NCI-H1105 treated with DMSO at 0.1 percent for 48 hours (cell line): ENCODE results near the gene LPAR5.

Experiments used
- DNase-seq: peaks from one replicate; lab custom pipeline; 2025; lab: John Stamatoyannopoulos, UW

Gene LPAR5

DNA sequence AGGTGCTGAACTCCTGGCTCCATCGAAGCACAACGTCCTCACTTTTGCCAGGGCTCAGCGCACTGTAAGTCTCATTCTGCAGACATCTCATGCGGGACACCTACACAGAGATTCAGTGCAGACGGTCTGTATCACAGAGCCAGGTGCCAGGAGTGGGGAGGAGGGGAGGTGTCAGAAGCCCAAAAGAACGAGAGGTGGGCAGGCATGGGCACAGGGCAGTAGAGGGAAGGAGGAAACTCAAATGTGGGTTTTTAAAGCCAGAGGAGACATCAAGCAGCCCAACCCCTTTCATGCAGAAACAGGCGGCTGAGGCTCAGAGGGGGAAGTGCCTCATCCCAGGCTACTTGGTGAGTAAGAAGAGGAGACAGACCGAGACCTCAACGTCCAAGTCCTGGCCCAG lies 2.5 kb upstream of the LPAR5 start:
- DNase-seq: no peak

DNA sequence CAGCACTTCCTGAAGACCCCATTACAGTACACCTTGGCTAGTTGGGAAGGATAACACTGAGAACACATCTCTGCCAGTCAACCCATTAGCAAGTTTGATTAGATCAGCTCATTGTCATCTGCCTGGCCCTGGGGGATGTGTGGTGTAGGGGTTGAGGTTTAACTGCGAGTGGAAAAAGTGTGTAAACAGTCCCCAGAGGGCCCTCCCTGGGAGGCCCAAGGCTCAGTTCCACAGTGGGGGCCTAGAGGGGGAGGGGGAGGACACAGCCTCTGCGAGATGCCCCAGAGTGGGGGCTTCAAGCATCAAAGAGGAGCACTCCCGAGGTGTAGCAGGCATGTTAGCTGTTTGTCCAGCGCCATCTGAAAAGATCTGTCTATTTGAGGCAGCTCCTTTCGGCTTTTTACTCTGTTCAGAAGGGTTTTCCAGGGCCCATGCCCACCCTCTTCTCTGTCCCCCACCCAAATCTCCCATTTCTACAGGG lies 344 bp downstream of the LPAR5 start:
- no peak for DNase-seq

DNA sequence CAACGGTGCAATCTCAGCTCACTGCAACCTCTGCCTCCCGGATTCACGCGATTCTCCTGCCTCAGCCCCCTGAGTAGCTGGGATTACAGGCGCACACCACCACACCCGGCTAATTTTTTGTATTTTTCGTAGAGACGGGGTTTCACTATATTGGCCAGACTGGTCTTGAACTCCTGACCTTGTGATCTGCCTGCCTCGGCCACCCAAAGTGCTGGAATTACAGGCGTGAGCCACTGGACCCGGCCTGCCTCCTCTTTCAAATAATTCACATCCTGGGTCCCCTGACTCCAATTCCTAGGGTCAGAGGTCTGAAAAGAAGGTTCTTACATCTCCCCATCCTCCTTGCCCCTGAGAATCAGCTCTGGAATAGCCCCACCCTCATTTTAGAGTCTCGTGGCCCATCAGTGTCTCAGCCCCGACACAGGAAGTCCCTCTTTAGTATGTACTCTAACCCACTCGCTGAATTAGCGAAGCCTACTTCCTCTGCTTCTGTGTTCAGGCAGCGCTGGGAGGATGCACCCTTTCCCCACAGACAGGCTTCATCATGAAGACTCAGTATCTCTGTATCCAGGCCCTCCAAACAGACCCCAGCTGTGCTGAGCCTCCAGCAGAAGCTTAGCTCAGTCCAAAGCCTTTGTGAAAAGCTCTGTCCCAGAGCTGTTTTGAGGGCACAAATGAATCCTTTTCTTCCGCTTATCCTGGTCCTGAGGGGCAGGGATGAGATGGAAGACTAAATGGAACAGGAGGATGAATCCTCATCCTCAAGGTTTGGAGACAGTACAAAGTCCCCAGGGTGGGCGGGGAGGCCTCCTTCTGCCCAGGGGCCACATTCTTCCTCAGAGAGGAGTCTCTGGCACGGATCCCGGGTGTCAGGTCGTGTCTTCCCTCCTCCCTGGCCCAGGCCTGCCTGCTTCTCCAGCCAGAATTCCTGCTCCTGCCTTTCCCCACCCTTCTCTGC lies 3.5 kb downstream of the LPAR5 start:
- DNase-seq: no peak

DNA sequence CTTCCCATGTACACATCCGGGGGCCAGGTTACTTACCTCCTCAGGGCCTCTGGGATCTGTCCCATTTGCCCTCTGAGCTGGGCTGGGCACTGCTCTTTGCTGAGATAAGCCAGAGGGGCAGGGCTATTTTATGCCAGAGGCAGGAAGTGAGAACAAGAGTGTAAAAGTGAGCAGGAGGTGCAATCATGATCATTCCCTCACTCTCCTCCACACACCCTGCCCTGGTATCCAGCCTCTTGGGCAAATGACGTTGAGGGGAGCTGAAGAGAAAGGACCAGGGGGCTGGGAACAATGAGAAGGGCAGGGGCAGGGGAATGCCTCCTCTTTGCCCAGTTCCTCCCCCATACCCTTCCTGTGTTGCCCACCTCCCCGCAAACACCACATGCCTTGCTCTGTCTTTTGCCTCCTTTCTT lies 4.2 kb downstream of the LPAR5 start:
- DNase-seq: no peak

GRCh38 chr12:6630736-6631135 lies 5.0 kb downstream of the LPAR5 start:
- no peak for DNase-seq

DNA sequence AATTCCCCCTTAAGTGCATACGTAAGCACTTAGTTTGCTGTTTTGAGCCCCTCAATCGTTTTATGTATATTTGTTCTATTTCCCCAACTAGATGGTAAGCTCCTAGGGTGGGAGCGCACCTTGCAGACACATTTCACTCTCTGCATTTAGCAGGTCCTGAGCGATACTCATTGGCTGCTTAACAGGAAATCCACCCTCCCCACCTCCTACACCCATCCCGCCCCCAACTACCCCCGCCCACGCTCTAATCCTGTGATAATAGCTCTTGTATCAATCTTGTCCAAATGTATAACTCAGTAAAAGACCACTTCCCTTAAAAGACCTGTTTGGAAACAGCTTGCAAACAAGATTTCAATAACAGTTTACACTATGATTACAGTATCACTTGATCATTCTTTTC lies 8.1 kb downstream of the LPAR5 start:
- DNase-seq: no peak

DNA sequence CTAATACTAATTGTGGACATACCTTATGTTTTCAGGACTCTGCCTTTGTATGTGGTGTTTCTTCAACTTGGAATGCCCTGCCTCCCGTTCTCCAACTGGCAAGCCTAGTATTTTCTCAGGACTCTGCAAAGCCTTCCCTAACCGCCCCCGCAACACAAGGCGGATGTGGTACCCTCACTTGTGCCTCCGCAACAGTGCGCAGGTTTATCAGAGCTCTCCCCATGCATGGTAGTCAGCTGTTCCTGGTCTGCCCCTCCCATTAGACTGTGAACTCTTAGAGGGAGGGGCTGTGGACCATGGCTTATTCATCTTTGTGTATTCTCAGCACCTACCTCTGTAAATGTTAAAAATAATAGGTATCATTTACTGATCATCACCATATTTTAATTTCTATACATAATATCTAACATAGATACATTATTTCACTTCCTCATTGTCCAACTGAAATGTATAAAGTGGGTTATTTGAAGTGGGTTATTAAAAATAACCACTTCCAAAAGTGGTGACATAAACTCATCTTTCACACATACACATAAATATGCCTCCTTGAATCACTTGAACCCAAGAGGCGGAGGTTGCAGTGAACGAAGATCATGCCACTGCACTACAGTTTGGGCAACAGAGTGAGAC lies 9.0 kb downstream of the LPAR5 start:
- no peak for DNase-seq

GRCh38 chr12:6620885-6621274 lies 14.9 kb downstream of the LPAR5 start:
- no peak for DNase-seq

- DNase-seq: no peak
Measured at GRCh38 chr12:6620137-6620884, 15.4 kb downstream of the LPAR5 start.

DNA sequence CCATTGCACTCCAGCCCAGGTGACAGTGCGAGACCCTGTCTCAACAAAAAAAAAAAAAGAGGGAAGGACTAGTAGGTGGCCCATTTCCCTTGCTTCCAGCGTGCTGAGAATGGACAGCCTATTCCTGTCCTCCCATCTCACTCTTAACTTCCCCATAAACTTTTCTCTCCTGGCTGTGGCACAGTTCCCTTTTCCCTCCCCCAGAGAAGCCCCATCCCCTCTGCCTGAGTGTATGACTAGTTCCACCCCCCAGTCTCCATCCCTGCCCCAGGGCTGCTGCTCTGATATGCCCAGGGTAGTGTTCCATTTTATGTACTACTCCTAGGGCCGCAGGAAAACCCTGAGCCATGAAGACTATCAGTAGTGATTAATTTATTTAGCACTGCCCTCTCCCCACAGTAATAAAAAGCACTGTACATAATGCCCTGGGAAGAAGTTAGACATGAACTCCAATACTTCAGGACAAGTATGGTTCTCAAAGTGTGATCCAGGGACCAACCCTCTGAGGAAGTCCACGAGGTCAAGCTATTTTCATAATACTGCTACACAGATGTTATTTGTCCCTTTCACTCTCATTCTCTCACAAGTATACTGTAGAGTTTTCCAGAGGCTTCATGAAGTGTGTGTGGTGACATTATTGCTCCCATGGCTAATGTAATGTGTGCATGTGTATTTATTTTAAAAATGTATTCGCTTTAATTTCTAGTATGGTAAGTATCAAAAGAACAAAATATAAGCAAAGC lies 17.1 kb downstream of the LPAR5 start:
- DNase-seq: no peak

DNA sequence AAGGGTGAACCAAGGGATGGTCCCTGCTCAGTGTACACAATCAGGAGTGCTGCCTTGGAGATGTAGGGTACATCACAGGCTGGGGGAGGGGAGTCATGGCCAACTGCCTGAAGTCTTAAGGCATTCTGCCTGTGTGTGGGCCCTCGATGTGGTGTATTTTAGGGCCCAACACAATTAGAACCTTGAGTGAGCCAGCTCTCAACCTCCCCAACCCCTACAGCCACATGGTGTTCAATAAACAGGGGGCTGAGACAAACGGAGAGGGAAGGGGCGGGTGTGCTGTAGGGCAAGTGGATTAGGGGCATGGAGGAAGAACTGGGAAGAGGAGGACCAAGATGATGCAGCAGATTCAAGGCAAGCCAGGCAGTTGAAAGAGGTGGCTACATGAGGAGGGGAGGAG lies 20.0 kb downstream of the LPAR5 start:
- DNase-seq: no peak

DNA sequence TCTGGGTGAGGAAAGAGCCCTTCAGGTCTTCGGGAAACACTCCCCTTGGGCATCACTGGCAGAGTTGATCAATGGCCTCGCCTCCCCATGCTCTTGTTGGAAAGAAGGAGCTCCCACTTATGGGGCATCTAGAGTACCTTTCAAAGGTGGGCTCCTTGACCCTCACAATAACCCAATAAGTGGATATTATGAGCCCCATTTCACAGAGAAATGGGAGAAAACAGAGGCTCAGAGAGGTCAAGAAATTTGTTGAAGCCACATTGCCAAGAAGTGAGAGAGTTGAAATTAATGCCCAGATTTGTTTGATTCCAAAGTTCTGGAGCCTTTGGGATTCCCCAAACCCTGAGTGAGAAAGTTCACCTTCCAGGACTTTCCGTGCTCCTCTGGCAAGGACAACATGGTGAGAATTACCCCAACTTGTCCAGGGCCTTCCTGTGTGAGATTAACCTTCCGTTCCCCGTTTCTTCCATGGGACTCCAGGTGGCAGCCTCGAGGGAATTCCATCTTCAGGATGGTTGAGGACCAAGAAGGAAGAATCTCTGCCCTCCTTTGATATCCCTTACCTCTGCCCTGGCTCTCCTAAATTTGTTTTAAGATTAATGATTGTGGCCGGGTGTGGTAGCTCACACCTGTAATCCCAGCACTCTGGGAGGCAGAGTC lies 21.1 kb downstream of the LPAR5 start:
- no peak for DNase-seq

DNA sequence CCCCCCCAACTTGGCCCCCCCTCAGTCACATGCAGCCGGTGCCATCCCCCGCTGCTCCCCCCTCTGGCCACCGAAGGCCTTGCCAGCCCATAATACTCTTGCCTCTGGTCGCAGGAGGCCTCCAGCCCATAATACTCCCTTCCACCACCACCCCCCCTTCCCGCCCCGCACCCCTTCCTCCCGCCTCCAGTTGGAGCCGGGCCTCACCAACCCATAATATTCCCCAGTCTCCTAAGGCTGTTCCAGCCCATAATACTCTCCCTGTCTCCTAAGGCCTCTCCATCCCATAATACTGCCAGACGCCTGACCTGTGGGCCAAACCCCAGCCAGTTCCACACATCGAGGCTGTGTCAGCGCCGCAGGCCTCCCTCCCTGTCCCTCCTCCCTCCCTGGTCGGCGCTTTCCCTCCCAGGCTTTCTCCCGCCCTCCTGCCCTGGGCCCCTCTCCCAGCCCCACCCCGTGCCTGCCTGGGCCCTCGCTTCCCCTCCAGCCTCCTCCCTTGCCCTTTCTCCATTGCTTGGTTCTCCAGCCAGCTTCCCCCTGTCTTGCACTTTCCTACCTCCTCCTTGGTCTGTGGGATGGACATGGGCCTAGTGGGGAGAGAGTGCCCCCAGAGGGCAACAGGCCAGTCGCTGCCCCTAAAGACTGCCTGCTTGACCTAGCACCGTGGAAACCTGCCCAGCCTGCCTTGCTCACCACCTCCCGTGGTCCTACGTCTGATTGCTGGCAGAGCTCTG lies 21.8 kb downstream of the LPAR5 start:
- DNase-seq: peak; percentile 98

- DNase-seq: peak; percentile 97
Measured at GRCh38 chr12:6613015-6613775, 22.6 kb downstream of the LPAR5 start.

DNA sequence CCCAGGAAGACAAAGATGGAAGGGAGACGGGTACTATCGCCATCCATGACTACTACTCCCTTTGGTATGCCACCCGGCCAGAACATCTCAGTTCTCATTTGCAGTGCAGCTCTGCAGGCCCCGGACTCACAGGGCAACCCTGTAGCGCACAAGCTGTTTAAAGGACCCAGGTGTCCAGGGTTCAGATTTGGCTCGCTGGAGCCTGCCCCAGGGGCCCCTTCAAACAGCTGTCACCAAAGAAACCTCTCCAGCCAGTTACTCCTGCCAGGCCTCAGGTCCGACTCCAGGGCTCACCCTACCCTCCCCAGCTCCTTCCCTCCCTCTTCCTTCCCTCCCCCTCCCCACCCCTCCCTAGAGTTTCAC lies 23.1 kb downstream of the LPAR5 start:
- DNase-seq: no peak

- no peak for DNase-seq
Measured at GRCh38 chr12:6612247-6612646, 23.5 kb downstream of the LPAR5 start.

- DNase-seq: no peak
Measured at GRCh38 chr12:6608592-6609281, 27.0 kb downstream of the LPAR5 start.

- DNase-seq: peak; percentile 97
Measured at GRCh38 chr12:6607751-6608591, 27.8 kb downstream of the LPAR5 start.
